Motor neuron (in vitro differentiated cells): ENCODE data around the gene CSF2RB. TPM values are rescaled to one million over a fixed set of nuclear protein-coding genes. Genes with fewer than 3 reads are reported as not detected.

Experiments
- ATAC-seq, 8 experiments: fragments of 200-7000 bp; cut with Tn5 transposase; replicated peaks in 6 of 8; 2 replicates each; pipeline ENCODE4 v1.8.0; 2021; ENCODE audit warnings: mild to moderate bottlenecking in 8 of 8, moderate library complexity in 8 of 8
- H3K27ac ChIP-seq, 2 donors: fragments of 250-450 bp; sonication (Bioruptor Pico); 2 replicates each; pipeline ENCODE4 v1.9.0; 2021; ENCODE audit warnings: antibody characterized with exemption in 2 of 2, mild to moderate bottlenecking in 2 of 2, moderate library complexity in 1 of 2
- H3K4me1 ChIP-seq, 2 donors: fragments of 250-450 bp; sonication (Bioruptor Pico); replicated peaks in 1 of 2; 2 replicates each; pipeline ENCODE4 v1.6.1; 2021; ENCODE audit warnings: antibody characterized with exemption in 2 of 2, mild to moderate bottlenecking in 2 of 2, moderate library complexity in 1 of 2
- H3K4me3 ChIP-seq, 5 donors: fragments of 250-450 bp; sonication (Bioruptor Pico); 2 replicates each; pipeline ENCODE4 v1.9.0; 2021; ENCODE audit warnings: antibody characterized with exemption in 5 of 5, mild to moderate bottlenecking in 5 of 5, moderate library complexity in 4 of 5
- WGBS, 10 experiments: fragments of 450-650 bp; shearing (Covaris generic); methylation state at CpG; one replicate each; pipeline ENCODE4 v1.0.0; 2022; 5-methylcytosine and 5-hydroxymethylcytosine counted together
- in situ Hi-C, 9 experiments: fragments of 400-800 bp; cut with MboI; loops; one replicate each; pipeline ENCODE4 v1.15.0; 2021; ENCODE audit warnings: low sequenced_read_pairs in 9 of 9, low pct_unique_long_range_greater_than_20kb in 2 of 9; ENCODE audit not compliant: unreplicated experiment in 9 of 9
- total RNA-seq, 8 experiments: library from RNA; unstranded; fragments of 300-600 nt; gene quantifications; 2 replicates each; pipeline versions ENCODE4 v1.2.3 to v1.2.4, GENCODE V29; 2022

Gene CSF2RB
- total RNA-seq, 8 experiments from 2014 or later, result 0.08 to 0.38 (median 0.10) TPM; not detected in 3

- Histone ChIP-seq H3K27ac (no peak overlapping the region), H3K4me1 (no peaks in the 10 kb centered on the region), H3K4me3 (no peak overlapping the region)
- WGBS, 10 experiments, result 67 to 84% (median 77%) methylated on average over 1 to 6 of the region's 20 CpGs; no CpG with 5 or more reads in 4 of the 10 experiments
- ATAC-seq, result no peak
- in situ Hi-C loops, result no loop called here
Measured at GRCh38 chr22:36936362-36937116, 23.1 kb downstream of the CSF2RB start.

- Histone ChIP-seq H3K4me1 (no peaks in the 10 kb centered on the region), H3K27ac (no peak overlapping the region), H3K4me3 (no peak overlapping the region)
- 60 to 80% methylated on average over 1 to 2 of the region's 14 CpGs; no CpG with 5 or more reads in 8 of the 10 experiments for WGBS, 10 experiments
- in situ Hi-C loops, result no loop called here
- no peak for ATAC-seq
Measured at GRCh38 chr22:36937319-36938027, 24.0 kb downstream of the CSF2RB start.

- no peaks in the 10 kb centered on the region for H3K4me1 ChIP-seq
- WGBS, 10 experiments, result 40 to 100% methylated on average over 1 of the region's 12 CpGs; no CpG with 5 or more reads in 8 of the 10 experiments
- in situ Hi-C loops, result no loop called here
- no peak for ATAC-seq
- no peak overlapping the region for H3K27ac ChIP-seq
- H3K4me3 ChIP-seq, result no peak overlapping the region
Measured at GRCh38 chr22:36938028-36938425, 24.6 kb downstream of the CSF2RB start.

- H3K27ac ChIP-seq, result no peak overlapping the region
- no peak for ATAC-seq
- 20 to 87% (median 67%) methylated on average over 1 to 7 of the region's 13 CpGs; no CpG with 5 or more reads in 4 of the 10 experiments for WGBS, 10 experiments
- no peaks in the 10 kb centered on the region for H3K4me1 ChIP-seq
- no peak overlapping the region for H3K4me3 ChIP-seq
- in situ Hi-C loops, result no loop called here
Measured at GRCh38 chr22:36938886-36939285, 25.5 kb downstream of the CSF2RB start.

GRCh38 chr22:36940676-36941075 is 27.2 kb downstream of the CSF2RB start:
- no peak for ATAC-seq
- Histone ChIP-seq H3K4me3 (no peak overlapping the region), H3K4me1 (no peaks in the 10 kb centered on the region), H3K27ac (no peak overlapping the region)
- in situ Hi-C loops, result no loop called here
- WGBS, 10 experiments, result 0 to 100% (median 32%) methylated on average over 1 to 4 of the region's 5 CpGs; no CpG with 5 or more reads in 3 of the 10 experiments

GRCh38 chr22:36942556-36942955 is 29.1 kb downstream of the CSF2RB start:
- 0 to 100% (median 57%) methylated on average over 1 to 5 of the region's 5 CpGs; no CpG with 5 or more reads in 1 of the 10 experiments for WGBS, 10 experiments
- no peak for ATAC-seq
- in situ Hi-C loops, result no loop called here
- Histone ChIP-seq H3K27ac (no peak overlapping the region), H3K4me1 (no peaks in the 10 kb centered on the region), H3K4me3 (no peak overlapping the region)

- Histone ChIP-seq H3K4me1 (no peaks in the 10 kb centered on the region), H3K27ac (no peak overlapping the region), H3K4me3 (no peak overlapping the region)
- WGBS, 10 experiments, result 31 to 92% (median 72%) methylated on average over 1 to 4 of the region's 4 CpGs; no CpG with 5 or more reads in 1 of the 10 experiments
- no peak for ATAC-seq
- in situ Hi-C loops, result no loop called here
Measured at GRCh38 chr22:36946421-36947158, 33.2 kb downstream of the CSF2RB start.

- ATAC-seq, result no peak
- no peaks in the 10 kb centered on the region for H3K4me1 ChIP-seq
- H3K27ac ChIP-seq, result no peak overlapping the region
- WGBS, 10 experiments, result 15 to 100% (median 69%) methylated on average over 1 to 7 of the region's 9 CpGs
- in situ Hi-C loops, result no loop called here
- no peak overlapping the region for H3K4me3 ChIP-seq
Measured at GRCh38 chr22:36948273-36949225, 35.1 kb downstream of the CSF2RB start.

GRCh38 chr22:36950797-36951590 is 37.6 kb downstream of the CSF2RB start:
- Histone ChIP-seq H3K27ac (no peak overlapping the region), H3K4me1 (no peaks in the 10 kb centered on the region), H3K4me3 (no peak overlapping the region)
- ATAC-seq, result no peak
- in situ Hi-C loops, result no loop called here
- WGBS, 10 experiments, result 12 to 89% (median 82%) methylated on average over 1 to 10 of the region's 17 CpGs; no CpG with 5 or more reads in 1 of the 10 experiments

- in situ Hi-C loops, result no loop called here
- no peak overlapping the region for H3K27ac ChIP-seq
- H3K4me1 ChIP-seq, result no peaks in the 10 kb centered on the region
- H3K4me3 ChIP-seq, result no peak overlapping the region
- ATAC-seq, result no peak
- 50 to 80% (median 80%) methylated on average over 2 of the region's 7 CpGs; no CpG with 5 or more reads in 7 of the 10 experiments for WGBS, 10 experiments
Measured at GRCh38 chr22:36951746-36952145, 38.3 kb downstream of the CSF2RB start.

GRCh38 chr22:36953239-36954080 is 40.0 kb downstream of the CSF2RB start:
- 0 to 100% (median 70%) methylated on average over 1 to 3 of the region's 13 CpGs; no CpG with 5 or more reads in 3 of the 10 experiments for WGBS, 10 experiments
- in situ Hi-C loops, result no loop called here
- H3K4me1 ChIP-seq, result no peaks in the 10 kb centered on the region

More at GRCh38 chr22:36953239-36954080, 40.0 kb downstream of the CSF2RB start:
- Histone ChIP-seq H3K27ac (no peak overlapping the region), H3K4me3 (no peak overlapping the region)
- no peak for ATAC-seq
